ENCODE results near the gene CETP. TPM values are rescaled to one million over a fixed set of nuclear protein-coding genes. Genes with fewer than 3 reads are reported as not detected.

The CETP gene
- total and polyA plus RNA-seq, 4 experiments from 2014 or later, result 0.14 TPM; not detected in 3

GRCh38 chr16:57032931-57033330 is 71.2 kb downstream of the CETP start:
- no peak overlapping the region for H3K27ac ChIP-seq (ENCODE audit: low read depth, low read length)
- H3K36me3 Mint-ChIP-seq, result peaks cover 78 to 87% of the 10 kb centered on the region in 2 donors
- peaks cover 0 to 2% (median 0%) of the 10 kb centered on the region in 8 donors for H3K9me3 Mint-ChIP-seq
- peaks cover 81% of the 10 kb centered on the region for H3K36me3 ChIP-seq (ENCODE audit: insufficient read depth, low read length)
- ChIA-PET CTCF (ENCODE audit: partially characterized antibody) (interaction anchor here (0.9 to 3.0 kb wide), 6 partner anchors 9 to 69 kb away, joined by 3 to 13 read pairs (median 3); no protein-coding TSS in a partner anchor), POLR2A (ENCODE audit: partially characterized antibody) (interaction anchor here (1.4 to 11.9 kb wide), 7 partner anchors 6 to 101 kb away, joined by 4 to 162 read pairs (median 13); partner anchors contain the start of genes HERPUD1 and NLRC5)
- intact Hi-C loops (cut with micrococcal nuclease), result no loop called here
- H3K4me3 ChIP-seq (ENCODE audit: low read length in 2 of 2), result no peak overlapping the region
- peak overlapping the region in 6 of 7 donors; percentile 76 to 98 (median 84) for H3K27ac Mint-ChIP-seq
- no peaks in the 10 kb centered on the region for H3K27me3 Mint-ChIP-seq
- peaks cover 34 to 91% (median 65%) of the 10 kb centered on the region in 4 donors for H3K4me1 Mint-ChIP-seq
- DNase-seq, result no peak
- H3K9me3 ChIP-seq (ENCODE audit: control insufficient read depth in 1 of 2, low read length in 2 of 2), result no peaks in the 10 kb centered on the region
- no peaks in the 10 kb centered on the region for H3K27me3 ChIP-seq (ENCODE audit: insufficient read depth, low read length)
- H3K4me3 Mint-ChIP-seq, result no peak overlapping the region
- H3K4me1 ChIP-seq (ENCODE audit: insufficient read depth, low read length), result peaks cover 84% of the 10 kb centered on the region

Other genes with a start within 250 kb of the CETP start
- 10 to 100 TPM; 48.0 to 56.5 TPM for gene NUP93, start 231.8 kb upstream of the CETP start, total RNA-seq
- 10 to 100 TPM; 63.1 to 73.2 TPM for gene NUP93, start 231.8 kb upstream of the CETP start, polyA plus RNA-seq
- not detected for gene SLC12A3, start 96.7 kb upstream of the CETP start, total RNA-seq
- gene SLC12A3, start 96.7 kb upstream of the CETP start, polyA plus RNA-seq, result not detected
- 100 to 1,000 TPM; 130 to 136 TPM for gene HERPUD1, start 29.8 kb upstream of the CETP start, total RNA-seq
- 100 to 1,000 TPM; 110 to 201 TPM for gene HERPUD1, start 29.8 kb upstream of the CETP start, polyA plus RNA-seq
- gene NLRC5, start 27.6 kb downstream of the CETP start, total RNA-seq, result 100 to 1,000 TPM; 416 to 457 TPM
- gene NLRC5, start 27.6 kb downstream of the CETP start, polyA plus RNA-seq, result 100 to 1,000 TPM in 1 of 2 donors, 10 to 100 TPM in 1; 41.6 to 151 TPM
- gene CPNE2, start 130.6 kb downstream of the CETP start, total RNA-seq, result 1 to 10 TPM; 3.8 to 4.1 TPM
- gene CPNE2, start 130.6 kb downstream of the CETP start, polyA plus RNA-seq, result 1 to 10 TPM; 6.7 to 6.8 TPM
- gene PSME3IP1, start 224.1 kb downstream of the CETP start, total RNA-seq, result 100 to 1,000 TPM; 147 to 157 TPM
- gene PSME3IP1, start 224.1 kb downstream of the CETP start, polyA plus RNA-seq, result 10 to 100 TPM; 59.9 to 64.5 TPM
- gene RSPRY1, start 224.4 kb downstream of the CETP start, total RNA-seq, result 10 to 100 TPM; 32.8 to 38.0 TPM
- 10 to 100 TPM; 28.5 to 34.0 TPM for gene RSPRY1, start 224.4 kb downstream of the CETP start, polyA plus RNA-seq

All from CD4-positive, alpha-beta memory T cell (primary cell).